Measurements from ENCODE around the gene NHLRC1.

The NHLRC1 gene

DNA sequence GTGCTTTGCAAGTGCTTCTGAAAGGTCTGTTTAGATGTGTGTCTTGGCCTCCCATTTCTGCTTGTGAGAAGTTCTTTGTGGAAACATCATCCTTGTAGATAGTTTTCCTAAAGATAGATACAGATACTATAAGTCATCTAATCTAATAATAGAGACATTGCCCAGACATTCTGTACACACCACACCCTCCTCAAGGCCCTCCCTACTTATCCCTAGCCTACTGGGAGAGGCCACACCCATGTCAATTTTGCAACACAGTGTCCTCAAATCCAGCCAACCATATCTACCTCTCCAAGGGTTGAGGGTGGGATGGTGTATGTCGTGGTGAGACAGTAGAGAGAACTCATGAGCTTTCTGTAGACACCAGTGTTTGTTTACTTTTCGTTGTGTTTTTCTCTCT, 39.0 kb upstream of the NHLRC1 start:
- no peak for TF ChIP-seq CTCF (conservative IDR thresholded peaks at IDR 0.05; ENCODE audit: low read depth, low read length)
- no peak overlapping the region for H3K4me3 ChIP-seq (ENCODE audit: low read depth, low read length)
- DNase-seq (ENCODE audit: low read depth), result no peak

- no peak overlapping the region for H3K4me3 ChIP-seq (ENCODE audit: low read depth, low read length)
- no peak for TF ChIP-seq CTCF (conservative IDR thresholded peaks at IDR 0.05; ENCODE audit: low read depth, low read length)
- DNase-seq (ENCODE audit: low read depth), result no peak
Observed at GRCh38 chr6:18160911-18161310, 38.4 kb upstream of the NHLRC1 start.

DNA sequence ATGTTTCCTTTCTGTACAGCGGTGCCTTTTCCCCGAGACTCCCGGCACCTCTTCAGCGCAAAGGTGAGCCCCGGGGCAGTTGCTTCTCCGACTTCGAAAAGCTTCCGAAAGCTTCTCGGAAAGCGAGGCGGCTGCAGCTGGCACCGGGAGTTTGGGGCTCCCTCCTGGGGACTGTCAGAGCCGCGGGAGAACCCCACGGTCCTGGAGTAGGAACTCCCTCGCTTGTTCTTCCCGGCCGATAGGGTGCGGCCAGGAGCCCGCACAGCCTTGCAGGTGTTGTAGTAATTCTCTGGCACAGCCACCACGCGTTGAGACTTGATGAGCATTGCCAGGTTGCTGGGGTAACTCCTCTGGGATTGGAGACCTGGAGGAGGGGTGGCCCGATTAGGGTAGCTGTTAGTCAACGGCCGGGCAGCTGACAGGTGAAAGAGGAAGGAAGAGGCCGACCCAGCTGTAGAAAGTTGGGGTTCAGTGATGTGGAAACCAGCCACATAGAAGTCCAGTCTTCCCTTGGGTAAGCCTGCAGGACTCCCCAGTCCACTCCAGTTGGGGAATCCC, 33.5 kb upstream of the NHLRC1 start:
- DNase-seq (ENCODE audit: low read depth), result peak; percentile 52
- peak; percentile 55 for TF ChIP-seq CTCF (conservative IDR thresholded peaks at IDR 0.05; ENCODE audit: low read depth, low read length)
- H3K4me3 ChIP-seq (ENCODE audit: low read depth, low read length), result peak overlapping the region; percentile 95

- TF ChIP-seq CTCF (conservative IDR thresholded peaks at IDR 0.05; ENCODE audit: low read depth, low read length), result no peak
- peak within 1 kb of the TSS; percentile 95 for H3K4me3 ChIP-seq (ENCODE audit: low read depth, low read length)
- peak; percentile 99 for DNase-seq (ENCODE audit: low read depth)
Observed at GRCh38 chr6:18155150-18155863, 32.8 kb upstream of the NHLRC1 start, which contains the start of gene KDM1B. TSS of gene KDM1B (plus strand) at chr6:18155422. CDS start at chr6:18159896, 4,474 bp downstream.

DNA sequence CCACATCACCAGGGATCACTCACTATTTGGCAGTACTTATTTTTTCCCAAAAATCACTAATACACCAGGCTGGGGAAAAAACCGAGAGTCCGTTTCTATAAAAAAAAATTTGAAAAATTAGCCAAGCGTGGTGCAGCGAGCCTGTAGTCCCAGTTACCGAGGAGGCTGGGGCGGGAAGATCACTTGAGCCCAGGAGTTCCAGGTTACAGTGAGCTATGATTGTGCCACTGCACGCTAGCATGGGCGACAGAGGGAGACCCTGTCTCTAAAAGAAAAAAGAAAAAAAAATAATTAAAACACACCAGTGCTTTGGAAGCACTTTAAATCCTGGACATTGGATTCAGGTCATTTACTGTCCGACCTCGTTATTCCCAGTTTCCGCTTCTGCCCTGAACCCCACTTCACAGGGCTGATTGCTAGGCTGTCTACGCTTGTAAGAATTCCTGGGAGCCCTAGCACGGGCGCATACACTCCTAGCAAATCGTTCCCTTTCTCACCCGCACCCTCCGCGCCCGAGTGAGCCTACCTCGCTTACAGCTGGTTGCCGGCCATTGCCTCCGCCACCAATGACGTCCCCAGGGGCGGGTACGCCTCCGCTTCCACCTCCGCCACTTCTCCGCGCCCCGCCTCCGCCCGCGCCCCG, 32.2 kb upstream of the NHLRC1 start, which contains the start of gene TPMT:
TSS of gene TPMT (minus strand) at position 571 of the 643 bp plus-strand sequence. CDS start 5,950 bp downstream, outside the sequence.
- DNase-seq (ENCODE audit: low read depth), result no peak
- no peak for TF ChIP-seq CTCF (conservative IDR thresholded peaks at IDR 0.05; ENCODE audit: low read depth, low read length)
- peak within 1 kb of the TSS; percentile 95 for H3K4me3 ChIP-seq (ENCODE audit: low read depth, low read length)

DNA sequence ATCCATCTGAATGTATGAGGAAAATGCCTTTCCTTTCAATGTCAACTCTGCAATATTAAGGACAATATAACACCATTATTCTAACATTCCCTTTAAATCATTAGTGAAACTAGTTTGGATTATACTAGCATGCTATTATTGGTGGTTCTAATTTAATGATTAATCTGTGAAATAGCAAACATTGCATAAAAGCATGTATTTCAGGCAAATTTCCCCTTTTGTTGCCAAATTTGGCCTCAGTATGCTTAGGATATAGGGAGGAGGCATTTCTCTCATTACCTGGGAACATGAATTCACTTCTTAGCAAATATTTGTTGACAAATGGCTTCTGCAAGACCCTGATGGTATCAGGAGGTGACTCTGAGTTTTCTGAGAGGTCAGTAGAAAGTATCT, 30.8 kb upstream of the NHLRC1 start:
- H3K4me3 ChIP-seq (ENCODE audit: low read depth, low read length), result no peak overlapping the region
- no peak for TF ChIP-seq CTCF (conservative IDR thresholded peaks at IDR 0.05; ENCODE audit: low read depth, low read length)
- DNase-seq (ENCODE audit: low read depth), result no peak
